ENCODE results near the gene MYLK4. TPM values are rescaled to one million over a fixed set of nuclear protein-coding genes. Genes with fewer than 3 reads are reported as not detected.

The MYLK4 gene
- polyA plus RNA-seq, 3 donors: 0.04 to 0.45 (median 0.08) TPM

- no peak overlapping the region for H3K9ac ChIP-seq (ENCODE audit: insufficient read depth, low read length, poor library complexity, severe bottlenecking)
- H3K4me3 ChIP-seq (replicated peaks in 1 of 3; ENCODE audit: low read depth in 2 of 3, low read length in 3 of 3): no peak overlapping the region
- H3K36me3 ChIP-seq (replicated peaks in 1 of 2; ENCODE audit: control insufficient read depth in 1 of 2, insufficient read depth in 2 of 2, low read length in 2 of 2): no peaks in the 10 kb centered on the region
- no peak for DNase-seq
- WGBS (ENCODE audit: insufficient coverage): 84% methylated on average over 2 of the region's 11 CpGs
- no peak overlapping the region for H3K4me2 ChIP-seq (replicated peaks; ENCODE audit: extremely low read depth, low read length, poor library complexity, severe bottlenecking)
- peaks cover 0 to 4% of the 10 kb centered on the region in 2 donors for H3K27me3 ChIP-seq (ENCODE audit: control insufficient read depth in 2 of 2, insufficient read depth in 2 of 2, low read length in 2 of 2)
- peaks cover 0 to 9% (median 3%) of the 10 kb centered on the region in 3 donors for H3K27me3 Mint-ChIP-seq (ENCODE audit: low read depth in 3 of 3)
- no peak overlapping the region for H3K4me3 Mint-ChIP-seq
- no peaks in the 10 kb centered on the region for H4K20me1 ChIP-seq (ENCODE audit: insufficient read depth, low read length)
- H3K4me1 ChIP-seq (ENCODE audit: control insufficient read depth in 1 of 2, insufficient read depth in 2 of 2, low read length in 2 of 2): no peaks in the 10 kb centered on the region
- TF ChIP-seq CTCF (IDR thresholded peaks at IDR 0.05): no peak
- H2AFZ ChIP-seq (ENCODE audit: insufficient read depth, low read depth, low read length, poor library complexity, severe bottlenecking): no peak overlapping the region
- H3K27ac Mint-ChIP-seq: no peak overlapping the region
- no peaks in the 10 kb centered on the region for H3K4me1 Mint-ChIP-seq
- H3K9me3 ChIP-seq (replicated peaks in 1 of 2; ENCODE audit: control insufficient read depth in 1 of 2, insufficient read depth in 1 of 2, low read length in 2 of 2): no peaks in the 10 kb centered on the region
- H3K79me2 ChIP-seq (ENCODE audit: insufficient read depth, low read length): no peaks in the 10 kb centered on the region
- H3K9me3 Mint-ChIP-seq: no peaks in the 10 kb centered on the region
- intact Hi-C loops (cut with micrococcal nuclease): no loop called here
- H3K36me3 Mint-ChIP-seq: no peaks in the 10 kb centered on the region
- no peak overlapping the region for H3K27ac ChIP-seq (ENCODE audit: low read depth in 1 of 2, low read length in 2 of 2)
Observed at GRCh38 chr6:2622671-2623070, 128.1 kb downstream of the MYLK4 start.

- no peak for DNase-seq
- H3K4me3 Mint-ChIP-seq: no peak overlapping the region
- H3K27me3 ChIP-seq (ENCODE audit: control insufficient read depth in 2 of 2, insufficient read depth in 2 of 2, low read length in 2 of 2): peaks cover 0 to 4% of the 10 kb centered on the region in 2 donors
- WGBS (ENCODE audit: insufficient coverage): 94% methylated on average over 7 of the region's 9 CpGs
- no peaks in the 10 kb centered on the region for H4K20me1 ChIP-seq (ENCODE audit: insufficient read depth, low read length)
- H3K9ac ChIP-seq (ENCODE audit: insufficient read depth, low read length, poor library complexity, severe bottlenecking): no peak overlapping the region
- no peaks in the 10 kb centered on the region for H3K9me3 ChIP-seq (replicated peaks in 1 of 2; ENCODE audit: control insufficient read depth in 1 of 2, insufficient read depth in 1 of 2, low read length in 2 of 2)
- H3K27me3 Mint-ChIP-seq (ENCODE audit: low read depth in 3 of 3): peaks cover 0 to 9% (median 3%) of the 10 kb centered on the region in 3 donors
- H2AFZ ChIP-seq (ENCODE audit: insufficient read depth, low read depth, low read length, poor library complexity, severe bottlenecking): no peak overlapping the region
- no peaks in the 10 kb centered on the region for H3K36me3 ChIP-seq (replicated peaks in 1 of 2; ENCODE audit: control insufficient read depth in 1 of 2, insufficient read depth in 2 of 2, low read length in 2 of 2)
- no peaks in the 10 kb centered on the region for H3K79me2 ChIP-seq (ENCODE audit: insufficient read depth, low read length)
- no peak overlapping the region for H3K27ac ChIP-seq (ENCODE audit: low read depth in 1 of 2, low read length in 2 of 2)
- H3K9me3 Mint-ChIP-seq: no peaks in the 10 kb centered on the region
- intact Hi-C loops (cut with micrococcal nuclease): no loop called here
- H3K4me1 Mint-ChIP-seq: no peaks in the 10 kb centered on the region
- no peak overlapping the region for H3K4me3 ChIP-seq (replicated peaks in 1 of 3; ENCODE audit: low read depth in 2 of 3, low read length in 3 of 3)
- H3K27ac Mint-ChIP-seq: peak overlapping the region in 1 of 7 donors; percentile 66
- no peak for TF ChIP-seq CTCF (IDR thresholded peaks at IDR 0.05)
- H3K4me2 ChIP-seq (replicated peaks; ENCODE audit: extremely low read depth, low read length, poor library complexity, severe bottlenecking): no peak overlapping the region
- H3K36me3 Mint-ChIP-seq: no peaks in the 10 kb centered on the region
- H3K4me1 ChIP-seq (ENCODE audit: control insufficient read depth in 1 of 2, insufficient read depth in 2 of 2, low read length in 2 of 2): no peaks in the 10 kb centered on the region
Observed at GRCh38 chr6:2619651-2620050, 131.1 kb downstream of the MYLK4 start.
